Gastroesophageal sphincter (tissue), 4 donors: ENCODE data around the gene RIOK3. TPM values are rescaled to one million over a fixed set of nuclear protein-coding genes. Genes with fewer than 3 reads are reported as not detected.

Source experiments
- ATAC-seq: fragments of 150-250 bp; one replicate; pipeline ENCODE4 v1.9.1; 2016; ENCODE audit warnings: mild to moderate bottlenecking, moderate library complexity
- H3K27ac ChIP-seq, 4 donors: fragments of 200-600 bp; sonication (generic) in 3 of 4; 1 replicate in 3 of 4; 2 replicates in 1 of 4; pipeline ENCODE4 v1.5.1; 2016 to 2019
- H3K27me3 ChIP-seq: fragments of 200-600 bp; sonication (generic); one replicate; pipeline ENCODE4 v1.5.1; 2019
- H3K36me3 ChIP-seq, 2 donors: fragments of 200-600 bp; sonication (generic); one replicate each; pipeline ENCODE4 v1.5.1; 2019; ENCODE audit warnings: control low read depth in 1 of 2
- H3K4me1 ChIP-seq, 3 donors: fragments of 200-600 bp; sonication (generic); 1 replicate in 2 of 3; 2 replicates in 1 of 3; pipeline ENCODE4 v1.5.1; 2016 to 2019; ENCODE audit warnings: control low read depth in 2 of 3
- H3K4me3 ChIP-seq, 2 donors: fragments of 200-600 bp; sonication (generic); one replicate each; pipeline ENCODE4 v1.5.1; 2019; ENCODE audit warnings: mild to moderate bottlenecking in 1 of 2, moderate library complexity in 1 of 2
- H3K9me3 ChIP-seq, 3 donors: fragments of 200-600 bp; sonication (generic); one replicate each; pipeline ENCODE4 v1.5.1; 2017 to 2019; ENCODE audit warnings: control low read depth in 2 of 3
- CTCF ChIP-seq, 4 experiments: fragments of 200-600 bp in 2 of 4; fragments of 450-650 bp in 2 of 4; sonication (generic) in 1 of 4; IDR thresholded peaks; one replicate each; pipeline ENCODE4 v1.5.1; 2017 to 2019; ENCODE audit warnings: antibody characterized with exemption in 4 of 4, mild to moderate bottlenecking in 2 of 4, moderate library complexity in 2 of 4
- EP300 ChIP-seq: sonication (generic); formaldehyde crosslinking; IDR thresholded peaks from one replicate; pipeline ENCODE4 v1.6.1; 2017; ENCODE audit warnings: antibody characterized with exemption, mild to moderate bottlenecking
- POLR2A ChIP-seq, 2 donors: fragments of 450-650 bp; IDR thresholded peaks; one replicate each; pipeline ENCODE4 v1.6.1; 2017; ENCODE audit warnings: antibody characterized with exemption in 2 of 2, mild to moderate bottlenecking in 2 of 2, moderate library complexity in 1 of 2
- POLR2AphosphoS5 ChIP-seq: sonication (generic); formaldehyde crosslinking; IDR thresholded peaks from one replicate; pipeline ENCODE4 v1.6.1; 2017; ENCODE audit warnings: antibody characterized with exemption
- WGBS, 2 donors: methylation state at CpG; one replicate each; pipeline ENCODE4 v1.1.5; 2018; ENCODE audit warnings: low coverage in 1 of 2; 5-methylcytosine and 5-hydroxymethylcytosine counted together
- total RNA-seq, 4 donors: library from RNA; depleted of rRNA; stranded (reverse); fragments of >200 nt; gene quantifications; one replicate each; pipeline ENCODE4 v1.1.0, GENCODE V29; 2016

Gene RIOK3
- total RNA-seq, 4 donors from 2014 or later, result 30.8 to 84.1 (median 51.3) TPM

DNA sequence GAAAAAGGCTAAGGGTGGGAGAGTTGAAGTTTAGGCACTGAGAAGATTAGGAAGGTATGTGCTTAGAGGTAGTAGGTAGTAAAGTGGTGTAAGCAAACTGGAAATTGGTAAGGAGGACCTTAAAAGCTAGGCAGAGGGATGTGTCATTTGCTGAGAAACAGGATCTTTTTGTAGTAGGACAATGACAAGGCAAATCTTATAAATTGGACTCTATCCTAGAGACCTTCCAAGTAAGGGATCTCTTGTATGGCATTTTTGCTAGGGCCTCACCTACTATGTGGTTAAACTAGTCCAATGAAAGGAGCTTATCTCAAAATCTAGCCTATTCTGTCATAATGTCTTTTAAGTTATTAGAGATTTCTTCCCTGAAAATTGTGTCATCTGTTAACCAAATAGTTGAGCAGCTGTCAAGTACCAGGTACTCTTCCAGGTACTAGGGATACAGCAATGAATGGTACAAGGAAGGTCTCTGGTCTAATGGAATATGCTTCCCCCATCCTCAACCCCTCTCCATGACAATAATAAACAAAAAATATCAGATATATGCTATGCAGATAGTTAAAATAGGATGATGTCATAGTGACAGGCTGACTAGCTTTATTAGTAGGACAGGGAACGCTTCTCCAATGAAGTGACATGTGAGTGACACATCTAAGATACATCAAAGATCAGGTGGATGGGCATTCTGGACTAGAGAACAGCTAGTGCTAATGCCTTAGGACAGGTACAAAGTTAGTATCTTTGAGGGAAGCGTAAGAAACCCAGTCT lies 17.7 kb downstream of the RIOK3 start:
- ATAC-seq, result no peak
- 85 to 100% methylated on average over 1 to 2 of the region's 2 CpGs for WGBS, 2 donors
- H3K36me3 ChIP-seq, result peaks cover 9 to 100% of the 10 kb centered on the region in 2 donors

GRCh38 chr18:23471486-23471885 lies 18.4 kb downstream of the RIOK3 start:
- peaks cover 10 to 100% of the 10 kb centered on the region in 2 donors for H3K36me3 ChIP-seq
- TF ChIP-seq EP300, result no peak
- no peak for TF ChIP-seq CTCF (IDR thresholded peaks at IDR 0.05)
- no peak for TF ChIP-seq POLR2A (IDR thresholded peaks at IDR 0.05)
- TF ChIP-seq POLR2AphosphoS5, result no peak
- H3K27me3 ChIP-seq, result no peaks in the 10 kb centered on the region
- no peaks in the 10 kb centered on the region for H3K4me1 ChIP-seq
- 85 to 93% methylated on average over 6 of the region's 6 CpGs for WGBS, 2 donors
- no peak for ATAC-seq
- no peaks in the 10 kb centered on the region for H3K9me3 ChIP-seq
- no peak overlapping the region for H3K4me3 ChIP-seq
- H3K27ac ChIP-seq, result no peak overlapping the region

More for the DNA sequence above, 17.7 kb downstream of the RIOK3 start:
- Histone ChIP-seq H3K4me1 (no peaks in the 10 kb centered on the region), H3K27me3 (no peaks in the 10 kb centered on the region), H3K4me3 (no peak overlapping the region), H3K27ac (no peak overlapping the region), H3K9me3 (no peaks in the 10 kb centered on the region)
- TF ChIP-seq CTCF (IDR thresholded peaks at IDR 0.05), result no peak
- no peak for TF ChIP-seq EP300
- no peak for TF ChIP-seq POLR2AphosphoS5
- TF ChIP-seq POLR2A (IDR thresholded peaks at IDR 0.05), result no peak

GRCh38 chr18:23479829-23480505 lies 26.9 kb downstream of the RIOK3 start:
- H3K27me3 ChIP-seq, result no peaks in the 10 kb centered on the region
- ATAC-seq, result no peak
- H3K4me1 ChIP-seq, result no peaks in the 10 kb centered on the region
- no peak for TF ChIP-seq CTCF (IDR thresholded peaks at IDR 0.05)
- no peak for TF ChIP-seq EP300
- no peak for TF ChIP-seq POLR2A (IDR thresholded peaks at IDR 0.05)
- TF ChIP-seq POLR2AphosphoS5, result no peak
- no peak overlapping the region for H3K27ac ChIP-seq
- H3K9me3 ChIP-seq, result no peaks in the 10 kb centered on the region
- peaks cover 19 to 86% of the 10 kb centered on the region in 2 donors for H3K36me3 ChIP-seq
- WGBS, 2 donors, result 65 to 100% methylated on average over 3 of the region's 3 CpGs
- no peak overlapping the region for H3K4me3 ChIP-seq

- no peak for ATAC-seq
- H3K27ac ChIP-seq, result peak overlapping the region in 2 of 4 donors; percentile 14 to 38
- TF ChIP-seq POLR2AphosphoS5, result no peak
- TF ChIP-seq EP300, result no peak
These were observed 31.6 kb downstream of the RIOK3 start for GRCh38 chr18:23484561-23485182.

GRCh38 chr18:23485386-23485785 lies 32.3 kb downstream of the RIOK3 start:
- no peaks in the 10 kb centered on the region for H3K9me3 ChIP-seq
- peaks cover 0 to 32% of the 10 kb centered on the region in 2 donors for H3K36me3 ChIP-seq
- ATAC-seq, result no peak
- 84 to 87% methylated on average over 4 to 6 of the region's 7 CpGs for WGBS, 2 donors
- TF ChIP-seq CTCF (IDR thresholded peaks at IDR 0.05) (no peak), POLR2A (IDR thresholded peaks at IDR 0.05) (no peak), POLR2AphosphoS5 (no peak), EP300 (no peak)
- H3K27ac ChIP-seq, result no peak overlapping the region
- no peak overlapping the region for H3K4me3 ChIP-seq
- peaks cover 0 to 22% (median 6%) of the 10 kb centered on the region in 3 donors for H3K4me1 ChIP-seq
- no peaks in the 10 kb centered on the region for H3K27me3 ChIP-seq

More at GRCh38 chr18:23484561-23485182, 31.6 kb downstream of the RIOK3 start:
- H3K4me3 ChIP-seq, result no peak overlapping the region
- 41 to 59% methylated on average over 5 to 6 of the region's 8 CpGs for WGBS, 2 donors
- peaks cover 6 to 39% of the 10 kb centered on the region in 2 donors for H3K36me3 ChIP-seq
- H3K4me1 ChIP-seq, result peaks cover 0 to 22% (median 6%) of the 10 kb centered on the region in 3 donors
- H3K9me3 ChIP-seq, result no peaks in the 10 kb centered on the region
- no peaks in the 10 kb centered on the region for H3K27me3 ChIP-seq
